IMR-90 (cell line): ENCODE results near the gene DPH2. TPM values are rescaled to one million over a fixed set of nuclear protein-coding genes. Genes with fewer than 3 reads are reported as not detected.

Source experiments
- ATAC-seq: fragments of 200-7000 bp; cut with Tn5 transposase; 2 replicates; pipeline ENCODE4 v1.9.1; 2020; ENCODE audit warnings: low read depth, mild to moderate bottlenecking, moderate library complexity
- BruUV-seq: library from RNA; stranded (reverse); fragments of 400-500 nt; replicated peaks from 2 replicates; lab custom pipeline; 2021; lab: Mats Ljungman, UMichigan
- CTCF ChIA-PET: fragments of 300-600 bp; formaldehyde crosslinking; extraction: SDS; loops from one replicate; lab custom pipeline; 2021; ENCODE audit warnings: antibody characterized with exemption; lab: Yijun Ruan, JAX
- POLR2A ChIA-PET: fragments of 300-600 bp; sonication (Branson Sonifier 250); formaldehyde crosslinking; loops from one replicate; lab custom pipeline; 2022; ENCODE audit warnings: antibody characterized with exemption; ENCODE audit not compliant: unreplicated experiment; lab: Charles Lee
- DNase-seq: peaks from one replicate; pipeline ENCODE4 v3.0.0; 2013
- H2AFZ ChIP-seq: replicated peaks from 2 replicates; pipeline ENCODE3; 2013; ENCODE audit warnings: low read length, mild to moderate bottlenecking; ENCODE audit not compliant: poor library complexity
- H2AK5ac ChIP-seq: 2 replicates; pipeline ENCODE4 v1.6.1; 2013; ENCODE audit warnings: low read depth, low read length, inconsistent platforms
- H2AK9ac ChIP-seq: replicated peaks from 2 replicates; pipeline ENCODE3; 2013; ENCODE audit warnings: mild to moderate bottlenecking, low read depth, low read length, moderate library complexity; ENCODE audit not compliant: poor library complexity
- H2BK120ac ChIP-seq: 2 replicates; pipeline ENCODE4 v1.6.1; 2013; ENCODE audit warnings: low read depth, low read length, inconsistent platforms
- H2BK15ac ChIP-seq: 3 replicates; pipeline ENCODE4 v1.6.1; 2013; ENCODE audit warnings: low read depth, low read length, inconsistent platforms
- H2BK20ac ChIP-seq: 2 replicates; pipeline ENCODE4 v1.6.1; 2013; ENCODE audit warnings: low read depth, mild to moderate bottlenecking, inconsistent platforms, low read length, moderate library complexity
- H2BK5ac ChIP-seq: 2 replicates; pipeline ENCODE4 v1.6.1; 2013; ENCODE audit warnings: mild to moderate bottlenecking, low read depth, low read length, inconsistent platforms; ENCODE audit not compliant: poor library complexity, severe bottlenecking
- H3K14ac ChIP-seq: replicated peaks from 2 replicates; pipeline ENCODE4 v1.6.1; 2013; ENCODE audit warnings: low read depth, low read length, inconsistent platforms
- H3K18ac ChIP-seq: 2 replicates; pipeline ENCODE4 v1.6.1; 2013; ENCODE audit warnings: low read depth, low read length, control low read depth
- H3K23ac ChIP-seq: 2 replicates; pipeline ENCODE4 v1.6.1; 2013; ENCODE audit warnings: low read depth, low read length, inconsistent platforms
- H3K27ac ChIP-seq: 2 replicates; pipeline ENCODE4 v1.5.1; 2013; ENCODE audit warnings: mild to moderate bottlenecking, control low read depth, low read length; ENCODE audit not compliant: insufficient read depth
- H3K27me3 ChIP-seq: 2 replicates; pipeline ENCODE4 v1.6.1; 2013; ENCODE audit warnings: low read length; ENCODE audit not compliant: control insufficient read depth, insufficient read depth
- H3K36me3 ChIP-seq: 2 replicates; pipeline ENCODE4 v1.6.1; 2013; ENCODE audit warnings: low read length, mixed read lengths; ENCODE audit not compliant: control insufficient read depth, insufficient read depth
- H3K4ac ChIP-seq: 2 replicates; pipeline ENCODE4 v1.6.1; 2013; ENCODE audit warnings: low read depth, low read length, inconsistent platforms
- H3K4me1 ChIP-seq: 2 replicates; pipeline ENCODE4 v1.6.1; 2013; ENCODE audit warnings: low read length, mixed read lengths; ENCODE audit not compliant: control insufficient read depth, insufficient read depth
- H3K4me2 ChIP-seq: 2 replicates; pipeline ENCODE4 v1.6.1; 2013; ENCODE audit warnings: low read depth, mild to moderate bottlenecking, control low read depth, low read length, moderate library complexity
- H3K4me3 ChIP-seq: 2 replicates; pipeline ENCODE4 v1.5.1; 2013; ENCODE audit warnings: low read depth, mild to moderate bottlenecking, control low read depth, low read length, moderate library complexity; ENCODE audit not compliant: insufficient read depth
- H3K56ac ChIP-seq: 2 replicates; pipeline ENCODE4 v1.6.1; 2013; ENCODE audit warnings: low read length, inconsistent platforms; ENCODE audit not compliant: insufficient read depth; ENCODE audit errors: extremely low read depth
- H3K79me1 ChIP-seq, 2 experiments: 2 replicates each; pipeline ENCODE4 v1.6.1; 2013; ENCODE audit warnings: low read length in 2 of 2, inconsistent platforms in 1 of 2, low read depth in 1 of 2
- H3K9ac ChIP-seq: 2 replicates; pipeline ENCODE4 v1.6.1; 2013; ENCODE audit warnings: low read depth, low read length, control low read depth
- H3K9me1 ChIP-seq: 2 replicates; pipeline ENCODE4 v1.6.1; 2013; ENCODE audit warnings: low read length, inconsistent platforms; ENCODE audit not compliant: insufficient read depth
- H3K9me3 ChIP-seq: 2 replicates; pipeline ENCODE4 v1.6.1; 2013; ENCODE audit warnings: low read length; ENCODE audit not compliant: control insufficient read depth, insufficient read depth
- H4K20me1 ChIP-seq: 2 replicates; pipeline ENCODE4 v1.6.1; 2013; ENCODE audit warnings: low read length, inconsistent platforms; ENCODE audit not compliant: insufficient read depth
- H4K5ac ChIP-seq: 2 replicates; pipeline ENCODE4 v1.6.1; 2013; ENCODE audit warnings: mild to moderate bottlenecking, low read depth, low read length, control low read depth
- H4K8ac ChIP-seq, 2 experiments: 2 replicates each; pipeline ENCODE4 v1.6.1; 2013; ENCODE audit warnings: low read depth in 2 of 2, low read length in 2 of 2, control low read depth in 1 of 2, inconsistent platforms in 1 of 2
- H4K91ac ChIP-seq: 2 replicates; pipeline ENCODE4 v1.6.1; 2013; ENCODE audit warnings: low read depth, low read length, inconsistent platforms; ENCODE audit not compliant: insufficient read depth
- BHLHE40 ChIP-seq: fragments of 150-350 bp; IDR thresholded peaks from 2 replicates; pipeline ENCODE4 v1.6.1; 2016; ENCODE audit warnings: mild to moderate bottlenecking, low read depth, low read length
- MAFK ChIP-seq: IDR thresholded peaks from 2 replicates; pipeline ENCODE4 v1.6.1; 2012; ENCODE audit warnings: low read depth, low read length, improper control_type of control experiment
- MAZ ChIP-seq: IDR thresholded peaks from 2 replicates; pipeline ENCODE4 v1.6.1; 2012; ENCODE audit warnings: low read depth, mild to moderate bottlenecking, low read length, improper control_type of control experiment, moderate library complexity, borderline replicate concordance
- MXI1 ChIP-seq: IDR thresholded peaks from 2 replicates; pipeline ENCODE4 v1.6.1; 2012; ENCODE audit warnings: low read depth, mild to moderate bottlenecking, low read length, moderate library complexity, borderline replicate concordance
- POLR2A ChIP-seq: IDR thresholded peaks from 2 replicates; pipeline ENCODE4 v1.6.1; 2012; ENCODE audit warnings: mild to moderate bottlenecking, low read depth, low read length
- RFX5 ChIP-seq: IDR thresholded peaks from 2 replicates; pipeline ENCODE4 v1.8.0; 2012; ENCODE audit warnings: low read depth, mild to moderate bottlenecking, low read length, moderate library complexity
- SMC3 ChIP-seq: fragments of 150-350 bp; IDR thresholded peaks from 2 replicates; pipeline ENCODE4 v1.6.1; 2016; ENCODE audit warnings: low read depth, mild to moderate bottlenecking, antibody characterized with exemption, low read length, moderate library complexity
- WGBS, 2 experiments: methylation state at CpG; one replicate each; pipeline versions ENCODE4 v1.1.5 to v1.1.7; 2013; ENCODE audit warnings: missing lambda C conversion rate in 2 of 2; ENCODE audit not compliant: insufficient read length in 1 of 2; ENCODE audit errors: extremely low coverage in 2 of 2; 5-methylcytosine and 5-hydroxymethylcytosine counted together
- dilution Hi-C: fragments of 300-500 bp; cut with HindIII; formaldehyde crosslinking; loops from one replicate; pipeline ENCODE4 v1.14.3; 2018; ENCODE audit warnings: low sequenced_read_pairs; ENCODE audit not compliant: unreplicated experiment
- in situ Hi-C: fragments of 300-500 bp; cut with MboI; formaldehyde crosslinking; loops from 3 replicates; pipeline ENCODE4 v1.14.3; 2019; ENCODE audit warnings: low sequenced_read_pairs, inconsistent platforms, mixed read lengths
- intact Hi-C: fragments of 100-400 bp; cut with micrococcal nuclease; formaldehyde crosslinking; loops from 2 replicates; pipeline ENCODE4 v1.10.0; 2022
- polyA plus RNA-seq, 3 experiments: library from polyadenylated mRNA; depleted of rRNA; stranded (reverse); fragments of >200 nt; gene quantifications; 2 replicates each; pipeline ENCODE4 v1.2.3, GENCODE V29; 2012; ENCODE audit warnings: low replicate concordance in 1 of 3
- total RNA-seq: library from RNA; depleted of rRNA; stranded (reverse); fragments of >200 nt; gene quantifications from 2 replicates; pipeline ENCODE4 v1.2.3, GENCODE V29; 2012

The DPH2 gene
- total and polyA plus RNA-seq, 2 of the 4 experiments (the other 2 are of a cell fraction) = 21.0 to 32.2 TPM

GRCh38 chr1:44000122-44000665 is 30.4 kb downstream of the DPH2 start:
- Histone ChIP-seq H3K4ac (no peak overlapping the region), H3K36me3 (peaks cover 24% of the 10 kb centered on the region; the same call in 1 of the 2 replicates), H3K18ac (no peak overlapping the region), H3K9me1 (no peaks in the 10 kb centered on the region), H2BK5ac (no peak overlapping the region), H3K23ac (no peak overlapping the region), H2AK9ac (no peak overlapping the region), H2BK120ac (no peak overlapping the region), H4K8ac (no peak overlapping the region), H3K9me3 (no peaks in the 10 kb centered on the region), H3K79me1 (no peaks in the 10 kb centered on the region), H4K5ac (no peak overlapping the region), H2AK5ac (no peak overlapping the region), H2AFZ (no peak overlapping the region), H3K4me1 (no peaks in the 10 kb centered on the region), H3K4me3 (no peak overlapping the region), H3K14ac (no peak overlapping the region), H3K27ac (no peak overlapping the region), H3K9ac (no peak overlapping the region), H3K27me3 (no peaks in the 10 kb centered on the region), H4K20me1 (no peaks in the 10 kb centered on the region), H2BK20ac (no peak overlapping the region), H4K91ac (no peak overlapping the region), H3K4me2 (no peak overlapping the region), H3K56ac (no peak overlapping the region), H2BK15ac (no peak overlapping the region)
- 69% methylated on average over 5 of the region's 8 CpGs; no CpG with 5 or more reads in 1 of the 2 experiments for WGBS, 2 experiments
- intact Hi-C loops (loop anchor here (10.0 kb wide), 1 partner anchor 315 kb away; no protein-coding TSS in a partner anchor), dilution Hi-C loops (no loop called here), in situ Hi-C loops (no loop called here)
- POLR2A ChIA-PET = no interaction called here
- ATAC-seq (no peak), DNase-seq (no peak)
- CTCF ChIA-PET = interaction anchor here (1.6 kb wide), 1 partner anchor 48 kb away, joined by 3 read pairs; no protein-coding TSS in a partner anchor
- BruUV-seq = no TSS peak
- TF ChIP-seq BHLHE40 (no peak), MAZ (no peak), SMC3 (no peak), RFX5 (no peak), POLR2A (no peak), MAFK (no peak), MXI1 (no peak)
